ENCODE measurements around the gene RBBP7.

GRCh38 chrX:16797841-16798240 lies 72.3 kb downstream of the RBBP7 start:
- TF ChIP-seq CTCF (IDR thresholded peaks at IDR 0.05), result no peak
- no peak for TF ChIP-seq ZFX (IDR thresholded peaks at IDR 0.05; ENCODE audit: borderline replicate concordance)
